Cardiac fibroblast (primary cell): ENCODE data around the gene ZNF786.

Experiments
- DNase-seq, 2 donors: peaks; one replicate each; pipeline versions ENCODE4 v3.0.0 to v3.0.0-alpha.2; 2010; ENCODE audit warnings: low read depth in 2 of 2
- H3K4me3 ChIP-seq, 2 donors: replicated peaks in 1 of 2; 1 replicate in 1 of 2; 2 replicates in 1 of 2; pipeline ENCODE4 v1.5.1; 2011; ENCODE audit warnings: low read depth in 2 of 2, low read length in 2 of 2, mild to moderate bottlenecking in 2 of 2, moderate library complexity in 1 of 2
- TF ChIP-seq, protein P1 (sequence below): IDR thresholded peaks from one replicate; pipeline ENCODE4 v1.5.1; 2011; ENCODE audit warnings: low read depth, mild to moderate bottlenecking, low read length, inconsistent platforms

The ZNF786 gene

DNA sequence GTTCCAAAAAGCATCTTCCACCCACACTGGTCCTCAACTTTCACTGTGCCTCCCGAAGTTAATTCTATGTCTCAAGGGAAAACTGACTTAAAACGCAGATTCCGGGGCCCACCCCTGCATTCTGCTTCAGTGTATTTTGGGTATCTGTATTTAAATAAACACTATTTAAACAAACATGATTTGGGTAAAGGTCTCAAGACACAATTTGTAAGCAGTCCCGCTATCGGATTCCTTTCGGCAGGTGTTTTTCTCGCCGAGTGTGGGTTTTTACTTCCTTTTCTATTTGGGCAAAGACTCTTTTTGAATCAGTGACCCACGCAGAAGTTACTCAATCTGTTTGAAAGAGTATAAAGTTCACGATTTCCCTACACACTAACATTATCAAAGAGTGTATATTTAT, 63.5 kb downstream of the ZNF786 start:
- peak overlapping the region; percentile 69 to 90 for H3K4me3 ChIP-seq
- TF ChIP-seq, protein P1, sequence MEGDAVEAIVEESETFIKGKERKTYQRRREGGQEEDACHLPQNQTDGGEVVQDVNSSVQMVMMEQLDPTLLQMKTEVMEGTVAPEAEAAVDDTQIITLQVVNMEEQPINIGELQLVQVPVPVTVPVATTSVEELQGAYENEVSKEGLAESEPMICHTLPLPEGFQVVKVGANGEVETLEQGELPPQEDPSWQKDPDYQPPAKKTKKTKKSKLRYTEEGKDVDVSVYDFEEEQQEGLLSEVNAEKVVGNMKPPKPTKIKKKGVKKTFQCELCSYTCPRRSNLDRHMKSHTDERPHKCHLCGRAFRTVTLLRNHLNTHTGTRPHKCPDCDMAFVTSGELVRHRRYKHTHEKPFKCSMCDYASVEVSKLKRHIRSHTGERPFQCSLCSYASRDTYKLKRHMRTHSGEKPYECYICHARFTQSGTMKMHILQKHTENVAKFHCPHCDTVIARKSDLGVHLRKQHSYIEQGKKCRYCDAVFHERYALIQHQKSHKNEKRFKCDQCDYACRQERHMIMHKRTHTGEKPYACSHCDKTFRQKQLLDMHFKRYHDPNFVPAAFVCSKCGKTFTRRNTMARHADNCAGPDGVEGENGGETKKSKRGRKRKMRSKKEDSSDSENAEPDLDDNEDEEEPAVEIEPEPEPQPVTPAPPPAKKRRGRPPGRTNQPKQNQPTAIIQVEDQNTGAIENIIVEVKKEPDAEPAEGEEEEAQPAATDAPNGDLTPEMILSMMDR = no peak
- DNase-seq = peak; percentile 3 to 18

DNA sequence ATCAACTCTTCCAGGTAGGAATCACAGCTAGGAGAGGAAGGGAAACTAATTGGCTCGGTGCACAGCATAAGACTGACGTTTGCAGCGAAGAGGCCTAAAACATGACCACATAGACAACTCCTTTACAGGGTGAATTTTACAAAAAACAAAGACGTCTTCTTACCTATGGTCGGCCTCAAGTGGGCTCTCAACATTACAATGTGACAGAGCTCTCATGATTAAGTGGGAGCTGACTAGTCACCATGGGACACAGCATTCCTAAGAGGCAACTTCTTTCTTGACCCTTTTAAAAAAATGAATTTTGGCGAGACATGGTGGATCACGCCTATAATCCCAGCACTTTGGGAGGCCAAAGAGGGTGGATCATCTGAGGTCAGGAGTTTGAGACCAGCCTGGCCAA, 66.9 kb downstream of the ZNF786 start:
- TF ChIP-seq, protein P1 = no peak
- H3K4me3 ChIP-seq = no peak overlapping the region
- no peak for DNase-seq

DNA sequence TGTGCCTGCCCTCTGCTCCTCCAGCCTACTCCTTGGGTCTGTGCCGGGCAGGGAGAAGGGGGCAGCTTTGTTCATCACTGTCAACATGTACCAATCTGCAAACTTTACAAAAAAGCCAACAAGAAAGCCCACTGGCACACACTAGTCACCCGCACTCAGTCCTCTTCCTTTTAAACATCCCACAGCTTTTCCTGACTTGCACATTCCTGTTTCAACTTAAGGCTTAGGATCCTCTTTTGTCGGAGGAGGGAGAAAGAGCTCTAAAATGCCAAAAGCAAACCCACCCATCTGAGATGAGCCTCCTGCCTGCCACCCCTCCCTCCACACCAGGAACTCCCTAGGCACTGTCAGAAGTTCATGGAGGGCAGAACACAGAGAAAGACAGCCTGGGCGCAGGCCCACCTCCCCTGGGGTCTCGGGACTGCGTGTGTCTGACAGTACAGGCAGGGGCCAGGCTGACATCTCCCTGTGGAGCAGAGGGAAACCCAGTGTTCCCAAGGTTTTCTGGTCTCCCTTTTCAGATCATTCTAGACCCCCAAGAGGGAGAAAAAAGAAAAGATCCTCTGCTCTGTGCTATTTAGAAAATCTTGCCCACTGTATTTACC, 67.7 kb downstream of the ZNF786 start:
- TF ChIP-seq, protein P1 = no peak
- no peak for DNase-seq
- no peak overlapping the region for H3K4me3 ChIP-seq

DNA sequence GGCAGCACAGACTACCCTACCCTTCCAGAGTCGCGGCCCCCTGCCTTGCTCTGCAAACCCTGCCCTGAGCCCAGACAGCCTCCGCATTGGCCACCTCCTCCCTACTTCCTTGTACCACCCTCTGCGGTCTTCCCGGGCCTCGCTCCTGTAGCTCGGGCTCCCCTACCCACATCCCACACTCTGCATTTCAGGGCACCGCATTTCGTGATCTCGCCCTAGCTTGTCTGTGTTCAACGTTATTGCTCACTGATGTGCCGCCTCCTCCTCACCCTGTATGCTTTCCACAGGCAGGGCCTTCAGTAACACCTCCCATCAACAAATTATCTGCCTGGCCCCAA, 68.8 kb downstream of the ZNF786 start:
- TF ChIP-seq, protein P1 = no peak
- DNase-seq = no peak
- no peak overlapping the region for H3K4me3 ChIP-seq

DNA sequence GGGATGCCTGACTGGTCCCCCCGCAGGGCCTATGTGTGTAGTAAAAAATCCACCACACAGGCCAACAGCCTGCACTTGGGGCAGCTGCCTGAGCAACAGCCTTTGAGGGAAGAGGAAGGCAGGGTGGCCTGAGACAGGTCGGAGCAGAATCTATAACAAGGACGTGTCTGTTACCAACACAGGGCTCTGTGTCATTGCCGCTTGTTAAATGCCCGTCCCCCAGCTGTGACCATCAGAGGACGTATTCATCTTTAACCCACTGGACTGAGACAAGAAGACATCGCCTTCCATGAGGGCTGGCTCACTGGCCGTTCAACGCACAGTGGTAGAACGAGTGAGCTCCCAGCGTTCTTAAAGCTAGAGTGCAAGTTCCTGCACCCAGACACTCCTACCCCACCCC, 70.0 kb downstream of the ZNF786 start:
- DNase-seq = no peak
- H3K4me3 ChIP-seq = no peak overlapping the region
- TF ChIP-seq, protein P1 = no peak
